H1 (cell line): ENCODE measurements around the gene TMEM156. TPM values are rescaled to one million over a fixed set of nuclear protein-coding genes. Genes with fewer than 3 reads are reported as not detected.

Experiments
- CTCF ChIA-PET: fragments of 300-600 bp; sonication (Branson Sonifier 250); formaldehyde crosslinking; loops from one replicate; lab custom pipeline; 2021; ENCODE audit not compliant: partially characterized antibody; lab: Charles Lee
- POLR2A ChIA-PET: fragments of 300-600 bp; sonication (Branson Sonifier 250); formaldehyde crosslinking; loops from one replicate; lab custom pipeline; 2021; ENCODE audit warnings: inconsistent platforms; ENCODE audit not compliant: partially characterized antibody; lab: Charles Lee
- DNase-seq, 2 experiments: peaks; one replicate each; pipeline versions ENCODE4 v3.0.0 to v3.0.0-alpha.2; 2010 to 2022; ENCODE audit warnings: low spot score in 2 of 2, low read depth in 1 of 2, mixed read lengths in 1 of 2
- FAIRE-seq: peaks from 2 replicates; lab custom pipeline; 2011; peaks lifted over from hg19 to GRCh38; lab: Jason Lieb, UNC
- H2AFZ ChIP-seq: 2 replicates; pipeline ENCODE4 v1.8.1; 2012; ENCODE audit warnings: low read length, inconsistent platforms
- H2AK5ac ChIP-seq: 2 replicates; pipeline ENCODE4 v1.6.1; 2013; ENCODE audit warnings: low read depth, low read length
- H2BK120ac ChIP-seq: replicated peaks from 2 replicates; pipeline ENCODE3; 2013; ENCODE audit warnings: low read depth, low read length, inconsistent platforms
- H2BK12ac ChIP-seq: 2 replicates; pipeline ENCODE4 v1.6.1; 2013; ENCODE audit warnings: low read depth, low read length
- H2BK15ac ChIP-seq: 2 replicates; pipeline ENCODE4 v1.6.1; 2013; ENCODE audit warnings: low read length
- H2BK20ac ChIP-seq: 2 replicates; pipeline ENCODE4 v1.6.1; 2013; ENCODE audit warnings: low read length
- H2BK5ac ChIP-seq: 2 replicates; pipeline ENCODE4 v1.6.1; 2013; ENCODE audit warnings: low read depth, low read length
- H3K14ac ChIP-seq: 2 replicates; pipeline ENCODE4 v1.6.1; 2013; ENCODE audit warnings: inconsistent platforms; ENCODE audit not compliant: insufficient read length
- H3K18ac ChIP-seq: 2 replicates; pipeline ENCODE4 v1.6.1; 2013; ENCODE audit warnings: low read length; ENCODE audit errors: extremely low read depth
- H3K23ac ChIP-seq: 2 replicates; pipeline ENCODE4 v1.6.1; 2013; ENCODE audit warnings: inconsistent platforms; ENCODE audit not compliant: insufficient read length
- H3K23me2 ChIP-seq: 2 replicates; pipeline ENCODE4 v1.6.1; 2013; ENCODE audit warnings: low read depth, low read length
- H3K27ac ChIP-seq: 2 replicates; pipeline ENCODE4 v1.6.1; 2011; ENCODE audit warnings: low read depth, low read length, inconsistent platforms
- H3K27me3 ChIP-seq, 4 experiments: replicated peaks in 1 of 4; 1 replicate in 1 of 4; 2 replicates in 3 of 4; pipeline versions ENCODE4 v1.6.1 to v1.8.1; 2011 to 2013; ENCODE audit warnings: low read length in 3 of 4, mild to moderate bottlenecking in 3 of 4, inconsistent platforms in 2 of 4, mixed read lengths in 2 of 4, moderate library complexity in 1 of 4; ENCODE audit not compliant: control insufficient read depth in 3 of 4, insufficient read depth in 3 of 4; ENCODE audit errors: extremely low read depth in 1 of 4
- H3K36me3 ChIP-seq, 4 experiments: 2 replicates each; pipeline versions ENCODE4 v1.6.1 to v1.8.1; 2011 to 2013; ENCODE audit warnings: mild to moderate bottlenecking in 4 of 4, low read length in 3 of 4, moderate library complexity in 2 of 4, control low read depth in 1 of 4, inconsistent platforms in 1 of 4; ENCODE audit not compliant: insufficient read depth in 4 of 4, control insufficient read depth in 2 of 4
- H3K4ac ChIP-seq: replicated peaks from 2 replicates; pipeline ENCODE3; 2013; ENCODE audit warnings: low read length, low read depth, mixed read lengths, inconsistent platforms; ENCODE audit not compliant: insufficient read length
- H3K4me1 ChIP-seq, 4 experiments: replicated peaks in 1 of 4; 1 replicate in 1 of 4; 2 replicates in 3 of 4; pipeline versions ENCODE4 v1.6.1 to v1.8.1; 2011 to 2013; ENCODE audit warnings: low read length in 3 of 4, inconsistent platforms in 2 of 4, mixed read lengths in 1 of 4; ENCODE audit not compliant: insufficient read depth in 4 of 4, control insufficient read depth in 3 of 4
- H3K4me2 ChIP-seq, 2 experiments: 2 replicates each; pipeline versions ENCODE4 v1.6.1 to v1.8.1; 2011 to 2013; ENCODE audit warnings: low read depth in 2 of 2, low read length in 2 of 2, control low read depth in 1 of 2, inconsistent platforms in 1 of 2, mild to moderate bottlenecking in 1 of 2; ENCODE audit not compliant: insufficient read depth in 1 of 2
- H3K4me3 ChIP-seq, 4 experiments: fragments of 200-600, 300-600 bp in 1 of 4; sonication (generic), shearing (Covaris generic), sonication (Bioruptor Twin) in 1 of 4; 2 replicates each; pipeline versions ENCODE4 v1.5.1 to v1.8.1; 2011 to 2016; ENCODE audit warnings: low read length in 4 of 4, low read depth in 3 of 4, control low read depth in 2 of 4, inconsistent platforms in 2 of 4, mild to moderate bottlenecking in 2 of 4, mixed read lengths in 1 of 4, moderate library complexity in 1 of 4; ENCODE audit not compliant: insufficient read depth in 2 of 4; ENCODE audit errors: extremely low read depth in 1 of 4
- H3K56ac ChIP-seq: replicated peaks from 2 replicates; pipeline ENCODE3; 2013; ENCODE audit warnings: low read depth, mild to moderate bottlenecking, mixed read lengths, low read length, inconsistent platforms; ENCODE audit not compliant: insufficient read length
- H3K79me1 ChIP-seq: 2 replicates; pipeline ENCODE4 v1.6.1; 2013; ENCODE audit warnings: low read depth, low read length, control low read depth
- H3K79me2 ChIP-seq, 2 experiments: 2 replicates each; pipeline versions ENCODE4 v1.6.1 to v1.8.1; 2012 to 2013; ENCODE audit warnings: low read length in 2 of 2, mild to moderate bottlenecking in 2 of 2, inconsistent platforms in 1 of 2; ENCODE audit not compliant: insufficient read depth in 2 of 2, control insufficient read depth in 1 of 2
- H3K9ac ChIP-seq, 4 experiments: replicated peaks in 1 of 4; 1 replicate in 1 of 4; 2 replicates in 3 of 4; pipeline versions ENCODE4 v1.6.1 to v1.8.1; 2011 to 2013; ENCODE audit warnings: low read depth in 3 of 4, low read length in 3 of 4, control low read depth in 2 of 4, mild to moderate bottlenecking in 2 of 4, moderate library complexity in 2 of 4, inconsistent platforms in 1 of 4; ENCODE audit errors: extremely low read depth in 1 of 4
- H3K9me3 ChIP-seq, 2 experiments: 2 replicates each; pipeline versions ENCODE4 v1.6.1 to v1.8.1; 2012 to 2013; ENCODE audit warnings: mild to moderate bottlenecking in 2 of 2, moderate library complexity in 2 of 2, control low read depth in 1 of 2, inconsistent platforms in 1 of 2, low read depth in 1 of 2, low read length in 1 of 2, mixed read lengths in 1 of 2; ENCODE audit not compliant: insufficient read depth in 2 of 2
- H4K20me1 ChIP-seq, 2 experiments: replicated peaks in 1 of 2; 2 replicates each; pipeline versions ENCODE3 to v1.8.1; 2011 to 2013; ENCODE audit warnings: inconsistent platforms in 2 of 2, low read length in 2 of 2, mild to moderate bottlenecking in 1 of 2; ENCODE audit not compliant: insufficient read depth in 2 of 2, control insufficient read depth in 1 of 2
- H4K5ac ChIP-seq: 2 replicates; pipeline ENCODE4 v1.6.1; 2013; ENCODE audit warnings: low read length, low read depth, mixed read lengths, inconsistent platforms; ENCODE audit not compliant: insufficient read length
- H4K8ac ChIP-seq: 2 replicates; pipeline ENCODE4 v1.8.0; 2013; ENCODE audit warnings: mild to moderate bottlenecking, moderate library complexity, low read length, inconsistent platforms; ENCODE audit not compliant: insufficient read depth; ENCODE audit errors: extremely low read depth
- H4K91ac ChIP-seq: replicated peaks from 2 replicates; pipeline ENCODE3; 2013; ENCODE audit warnings: low read length, mixed read lengths, inconsistent platforms; ENCODE audit not compliant: insufficient read length
- CBX8 ChIP-seq: fragments of 300-800, 300-1000 bp; sonication (generic); IDR thresholded peaks from 2 replicates; pipeline ENCODE4 v1.7.1; 2016; ENCODE audit warnings: low read depth, low read length, borderline replicate concordance
- CHD1 ChIP-seq: IDR thresholded peaks from 2 replicates; pipeline ENCODE4 v1.6.1; 2012; ENCODE audit warnings: low read depth, low read length, improper control_type of control experiment
- CHD2 ChIP-seq: IDR thresholded peaks from 2 replicates; pipeline ENCODE4 v1.6.1; 2012; ENCODE audit warnings: low read length, improper control_type of control experiment
- E2F6 ChIP-seq: IDR thresholded peaks from 2 replicates; pipeline ENCODE4 v1.6.1; 2012; ENCODE audit warnings: inconsistent platforms
- EGR1 ChIP-seq: IDR thresholded peaks from 2 replicates; pipeline ENCODE4 v1.6.1; 2011; ENCODE audit warnings: low read depth, low read length, borderline replicate concordance
- EZH2 ChIP-seq: fragments of 200-600 bp; sonication (generic); IDR thresholded peaks from 2 replicates; pipeline ENCODE4 v1.7.1; 2012; ENCODE audit warnings: low read depth, mild to moderate bottlenecking, moderate library complexity, low read length, inconsistent platforms; ENCODE audit not compliant: severe bottlenecking
- KDM4A ChIP-seq: IDR thresholded peaks from one replicate; pipeline ENCODE4 v1.7.1; 2012; ENCODE audit warnings: low read depth, mild to moderate bottlenecking, moderate library complexity, low read length, inconsistent platforms; ENCODE audit not compliant: severe bottlenecking
- POU5F1 ChIP-seq: IDR thresholded peaks from 2 replicates; pipeline ENCODE4 v1.6.1; 2011; ENCODE audit warnings: low read depth, mild to moderate bottlenecking, low read length, moderate library complexity
- SRF ChIP-seq: IDR thresholded peaks from 2 replicates; pipeline ENCODE4 v1.6.1; 2011; ENCODE audit warnings: mild to moderate bottlenecking, low read depth, low read length, moderate library complexity
- TAF7 ChIP-seq: optimal IDR thresholded peaks from 2 replicates; pipeline ENCODE3; 2011; ENCODE audit warnings: low read depth, mild to moderate bottlenecking, inconsistent platforms, low read length, moderate library complexity, borderline replicate concordance
- TCF12 ChIP-seq: IDR thresholded peaks from 2 replicates; pipeline ENCODE4 v1.6.1; 2011; ENCODE audit warnings: low read depth, mild to moderate bottlenecking, low read length
- YY1 ChIP-seq: IDR thresholded peaks from 2 replicates; pipeline ENCODE4 v1.6.1; 2011; ENCODE audit warnings: low read depth, mild to moderate bottlenecking, low read length
- WGBS, 2 experiments: shearing (Covaris generic) in 1 of 2; methylation state at CpG; one replicate each; pipeline versions ENCODE4 v1.1.6 to v1.1.7; 2013 to 2015; ENCODE audit warnings: low lambda C conversion rate in 2 of 2, mixed read lengths in 2 of 2, inconsistent platforms in 1 of 2, low coverage in 1 of 2, missing lambda C conversion rate in 1 of 2; ENCODE audit not compliant: insufficient replicate concordance in 2 of 2, insufficient coverage in 1 of 2, insufficient read length in 1 of 2; ENCODE audit errors: extremely low coverage in 1 of 2, missing lambda C conversion rate in 1 of 2; 5-methylcytosine and 5-hydroxymethylcytosine counted together
- polyA plus RNA-seq, 7 experiments: library from polyadenylated mRNA; depleted of rRNA in 3 of 7; stranded (reverse) in 5 of 7; unstranded in 2 of 7; fragments of >200 nt in 5 of 7; fragments of 200-250 nt in 2 of 7; gene quantifications; 1 replicate in 5 of 7; 2 replicates in 1 of 7; 4 replicates in 1 of 7; pipeline versions ENCODE4 v1.2.1 to v1.2.3, GENCODE V29; 2011 to 2013; ENCODE audit warnings: missing spikeins in 2 of 7, mixed read lengths in 2 of 7
- total RNA-seq: library from RNA; stranded (reverse); fragmentation: NEBNext Ultra II Directional; extraction: Animal tissue kit (Norgen Biotek cat#: 25700); gene quantifications from 2 replicates; pipeline ENCODE4 v1.2.1, GENCODE V29; 2021

The TMEM156 gene
- total and polyA plus RNA-seq, 2 of the 8 experiments (the other 6 are each of a cell fraction or from before 2014, with no cell fraction given), result not detected

- no peaks in the 10 kb centered on the region for H3K23me2 ChIP-seq
- H2BK15ac ChIP-seq, result no peak overlapping the region
- no peak overlapping the region for H3K23ac ChIP-seq
- H4K20me1 ChIP-seq, result no peaks in the 10 kb centered on the region
- WGBS, 2 experiments, result 94% methylated on average over 3 of the region's 3 CpGs; no CpG with 5 or more reads in 1 of the 2 experiments
- H3K27me3 ChIP-seq, result no peaks in the 10 kb centered on the region
- H3K9me3 ChIP-seq, result no peaks in the 10 kb centered on the region
- no peak overlapping the region for H3K9ac ChIP-seq
- H3K4me1 ChIP-seq, result peaks cover 0 to 3% (median 0%) of the 10 kb centered on the region in 4 experiments; a peak in 2 of 7 replicates
- H3K4me3 ChIP-seq, result no peak overlapping the region
- H3K14ac ChIP-seq, result no peak overlapping the region
- no peak overlapping the region for H3K4me2 ChIP-seq
- no peak overlapping the region for H4K5ac ChIP-seq
- H3K79me2 ChIP-seq, result no peaks in the 10 kb centered on the region
- H3K27ac ChIP-seq, result no peak overlapping the region
- H2BK20ac ChIP-seq, result no peak overlapping the region
- no peak overlapping the region for H4K8ac ChIP-seq
- no peak overlapping the region for H2BK5ac ChIP-seq
- ChIA-PET POLR2A (interaction anchor here (0.7 kb wide), 1 partner anchor 14 kb away, joined by 3 read pairs; no protein-coding TSS in a partner anchor), CTCF (interaction anchor here (0.6 to 1.4 kb wide), 3 partner anchors 17 to 1151 kb away, joined by 3 read pairs; no protein-coding TSS in a partner anchor)
- H2AFZ ChIP-seq, result no peak overlapping the region
- H4K91ac ChIP-seq, result no peak overlapping the region
- H3K18ac ChIP-seq, result no peak overlapping the region
- DNase-seq (no peak), FAIRE-seq (no peak)
- H3K4ac ChIP-seq, result no peak overlapping the region
- no peaks in the 10 kb centered on the region for H3K79me1 ChIP-seq
- no peak overlapping the region for H2AK5ac ChIP-seq
- no peak overlapping the region for H2BK120ac ChIP-seq
- H3K56ac ChIP-seq, result no peak overlapping the region
- no peak overlapping the region for H2BK12ac ChIP-seq
- H3K36me3 ChIP-seq, result no peaks in the 10 kb centered on the region
- TF ChIP-seq CHD2, result no peak
- TF ChIP-seq TAF7, result no peak
- TF ChIP-seq POU5F1, result no peak
- no peak for TF ChIP-seq EGR1
- no peak for TF ChIP-seq CHD1
- no peak for TF ChIP-seq CBX8
- no peak for TF ChIP-seq EZH2
- no peak for TF ChIP-seq YY1
- no peak for TF ChIP-seq E2F6
- no peak for TF ChIP-seq SRF
- TF ChIP-seq TCF12, result no peak
- no peak for TF ChIP-seq KDM4A
These were observed 106.5 kb downstream of the TMEM156 start for GRCh38 chr4:38925492-38926413.
